ENCODE data around the gene KIAA0040.

KIAA0040 gene

GRCh38 chr1:175198332-175198731 lies 5.8 kb upstream of the KIAA0040 start:
- no peaks in the 10 kb centered on the region for H3K36me3 ChIP-seq (ENCODE audit: insufficient read depth, low read length)
- H3K4me2 ChIP-seq (ENCODE audit: low read length): no peak overlapping the region
- no peak overlapping the region for H3K4me3 ChIP-seq (ENCODE audit: low read length)
- H3K9ac ChIP-seq (ENCODE audit: low read depth, low read length): no peak overlapping the region
- H3K9me3 ChIP-seq (replicated peaks; ENCODE audit: low read length): no peaks in the 10 kb centered on the region
- peaks cover under 1% of the 10 kb centered on the region for H3K4me1 ChIP-seq (ENCODE audit: control insufficient read depth, insufficient read depth, low read length)
- H3K27me3 ChIP-seq (ENCODE audit: control insufficient read depth, insufficient read depth, low read length): peaks cover 7% of the 10 kb centered on the region

- Histone ChIP-seq H3K27me3 (ENCODE audit: control insufficient read depth, insufficient read depth, low read length) (peaks cover 11% of the 10 kb centered on the region), H3K9ac (ENCODE audit: low read depth, low read length) (no peak overlapping the region), H3K4me2 (ENCODE audit: low read length) (no peak overlapping the region), H3K4me3 (ENCODE audit: low read length) (no peak overlapping the region), H3K4me1 (ENCODE audit: control insufficient read depth, insufficient read depth, low read length) (peaks cover 4% of the 10 kb centered on the region), H3K9me3 (replicated peaks; ENCODE audit: low read length) (no peaks in the 10 kb centered on the region), H3K36me3 (ENCODE audit: insufficient read depth, low read length) (no peaks in the 10 kb centered on the region)
Observed at GRCh38 chr1:175197531-175197930, 5.0 kb upstream of the KIAA0040 start.

- H3K4me3 ChIP-seq (ENCODE audit: low read length): no peak overlapping the region
- H3K36me3 ChIP-seq (ENCODE audit: insufficient read depth, low read length): no peaks in the 10 kb centered on the region
- peaks cover 13% of the 10 kb centered on the region for H3K4me1 ChIP-seq (ENCODE audit: control insufficient read depth, insufficient read depth, low read length)
- H3K27me3 ChIP-seq (ENCODE audit: control insufficient read depth, insufficient read depth, low read length): peaks cover 26% of the 10 kb centered on the region
- H3K9ac ChIP-seq (ENCODE audit: low read depth, low read length): no peak overlapping the region
- H3K4me2 ChIP-seq (ENCODE audit: low read length): no peak overlapping the region
- H3K9me3 ChIP-seq (replicated peaks; ENCODE audit: low read length): no peaks in the 10 kb centered on the region
Observed at GRCh38 chr1:175195798-175196197, 3.2 kb upstream of the KIAA0040 start.

- no peak overlapping the region for H3K4me3 ChIP-seq (ENCODE audit: low read length)
- no peaks in the 10 kb centered on the region for H3K36me3 ChIP-seq (ENCODE audit: insufficient read depth, low read length)
- no peak overlapping the region for H3K9ac ChIP-seq (ENCODE audit: low read depth, low read length)
- H3K9me3 ChIP-seq (replicated peaks; ENCODE audit: low read length): no peaks in the 10 kb centered on the region
- peaks cover 32% of the 10 kb centered on the region for H3K27me3 ChIP-seq (ENCODE audit: control insufficient read depth, insufficient read depth, low read length)
- peaks cover 13% of the 10 kb centered on the region for H3K4me1 ChIP-seq (ENCODE audit: control insufficient read depth, insufficient read depth, low read length)
- H3K4me2 ChIP-seq (ENCODE audit: low read length): no peak overlapping the region
Observed at GRCh38 chr1:175195281-175195680, 2.7 kb upstream of the KIAA0040 start.

- H3K9me3 ChIP-seq (replicated peaks; ENCODE audit: low read length): no peaks in the 10 kb centered on the region
- H3K4me1 ChIP-seq (ENCODE audit: control insufficient read depth, insufficient read depth, low read length): peaks cover 13% of the 10 kb centered on the region
- no peak overlapping the region for H3K9ac ChIP-seq (ENCODE audit: low read depth, low read length)
- peak overlapping the region; percentile 68 for H3K4me3 ChIP-seq (ENCODE audit: low read length)
- no peaks in the 10 kb centered on the region for H3K36me3 ChIP-seq (ENCODE audit: insufficient read depth, low read length)
- H3K4me2 ChIP-seq (ENCODE audit: low read length): peak overlapping the region; percentile 87
- H3K27me3 ChIP-seq (ENCODE audit: control insufficient read depth, insufficient read depth, low read length): peaks cover 42% of the 10 kb centered on the region
Observed at GRCh38 chr1:175193527-175193910, 943 bp upstream of the KIAA0040 start.

- peak overlapping the region; percentile 87 for H3K4me2 ChIP-seq (ENCODE audit: low read length)
- H3K27me3 ChIP-seq (ENCODE audit: control insufficient read depth, insufficient read depth, low read length): peaks cover 53% of the 10 kb centered on the region
- peaks cover 13% of the 10 kb centered on the region for H3K4me1 ChIP-seq (ENCODE audit: control insufficient read depth, insufficient read depth, low read length)
- H3K9me3 ChIP-seq (replicated peaks; ENCODE audit: low read length): no peaks in the 10 kb centered on the region
- no peaks in the 10 kb centered on the region for H3K36me3 ChIP-seq (ENCODE audit: insufficient read depth, low read length)
- H3K4me3 ChIP-seq (ENCODE audit: low read length): peak overlapping the region; percentile 68
- H3K9ac ChIP-seq (ENCODE audit: low read depth, low read length): peak overlapping the region; percentile 20
Observed at GRCh38 chr1:175192111-175192629, 406 bp downstream of the KIAA0040 start.

- H3K9me3 ChIP-seq (replicated peaks; ENCODE audit: low read length): no peaks in the 10 kb centered on the region
- peak overlapping the region; percentile 68 for H3K4me3 ChIP-seq (ENCODE audit: low read length)
- H3K27me3 ChIP-seq (ENCODE audit: control insufficient read depth, insufficient read depth, low read length): peaks cover 53% of the 10 kb centered on the region
- no peak overlapping the region for H3K9ac ChIP-seq (ENCODE audit: low read depth, low read length)
- no peaks in the 10 kb centered on the region for H3K36me3 ChIP-seq (ENCODE audit: insufficient read depth, low read length)
- peak overlapping the region; percentile 87 for H3K4me2 ChIP-seq (ENCODE audit: low read length)
- H3K4me1 ChIP-seq (ENCODE audit: control insufficient read depth, insufficient read depth, low read length): peaks cover 13% of the 10 kb centered on the region
Observed at GRCh38 chr1:175191659-175192058, 917 bp downstream of the KIAA0040 start.

- no peak overlapping the region for H3K4me3 ChIP-seq (ENCODE audit: low read length)
- peaks cover 13% of the 10 kb centered on the region for H3K4me1 ChIP-seq (ENCODE audit: control insufficient read depth, insufficient read depth, low read length)
- no peaks in the 10 kb centered on the region for H3K36me3 ChIP-seq (ENCODE audit: insufficient read depth, low read length)
- H3K27me3 ChIP-seq (ENCODE audit: control insufficient read depth, insufficient read depth, low read length): peaks cover 51% of the 10 kb centered on the region
- H3K9me3 ChIP-seq (replicated peaks; ENCODE audit: low read length): no peaks in the 10 kb centered on the region
- no peak overlapping the region for H3K4me2 ChIP-seq (ENCODE audit: low read length)
- no peak overlapping the region for H3K9ac ChIP-seq (ENCODE audit: low read depth, low read length)
Observed at GRCh38 chr1:175188936-175189335, 3.6 kb downstream of the KIAA0040 start.

GRCh38 chr1:175186433-175187160 lies 6.0 kb downstream of the KIAA0040 start:
- Histone ChIP-seq H3K4me1 (ENCODE audit: control insufficient read depth, insufficient read depth, low read length) (peaks cover under 1% of the 10 kb centered on the region), H3K27me3 (ENCODE audit: control insufficient read depth, insufficient read depth, low read length) (peaks cover 35% of the 10 kb centered on the region), H3K4me2 (ENCODE audit: low read length) (no peak overlapping the region), H3K9me3 (replicated peaks; ENCODE audit: low read length) (no peaks in the 10 kb centered on the region), H3K9ac (ENCODE audit: low read depth, low read length) (no peak overlapping the region), H3K36me3 (ENCODE audit: insufficient read depth, low read length) (no peaks in the 10 kb centered on the region), H3K4me3 (ENCODE audit: low read length) (no peak overlapping the region)

GRCh38 chr1:175185903-175186302 lies 6.7 kb downstream of the KIAA0040 start:
- Histone ChIP-seq H3K9me3 (replicated peaks; ENCODE audit: low read length) (no peaks in the 10 kb centered on the region), H3K9ac (ENCODE audit: low read depth, low read length) (no peak overlapping the region), H3K4me3 (ENCODE audit: low read length) (no peak overlapping the region), H3K36me3 (ENCODE audit: insufficient read depth, low read length) (no peaks in the 10 kb centered on the region), H3K4me1 (ENCODE audit: control insufficient read depth, insufficient read depth, low read length) (no peaks in the 10 kb centered on the region), H3K4me2 (ENCODE audit: low read length) (no peak overlapping the region), H3K27me3 (ENCODE audit: control insufficient read depth, insufficient read depth, low read length) (peaks cover 28% of the 10 kb centered on the region)

GRCh38 chr1:175183586-175183985 lies 9.0 kb downstream of the KIAA0040 start:
- no peak overlapping the region for H3K9ac ChIP-seq (ENCODE audit: low read depth, low read length)
- no peaks in the 10 kb centered on the region for H3K36me3 ChIP-seq (ENCODE audit: insufficient read depth, low read length)
- no peak overlapping the region for H3K4me3 ChIP-seq (ENCODE audit: low read length)
- H3K27me3 ChIP-seq (ENCODE audit: control insufficient read depth, insufficient read depth, low read length): peaks cover 15% of the 10 kb centered on the region
- H3K4me2 ChIP-seq (ENCODE audit: low read length): no peak overlapping the region
- H3K4me1 ChIP-seq (ENCODE audit: control insufficient read depth, insufficient read depth, low read length): no peaks in the 10 kb centered on the region
- no peaks in the 10 kb centered on the region for H3K9me3 ChIP-seq (replicated peaks; ENCODE audit: low read length)

- Histone ChIP-seq H3K9ac (ENCODE audit: low read depth, low read length) (no peak overlapping the region), H3K27me3 (ENCODE audit: control insufficient read depth, insufficient read depth, low read length) (peaks cover 3% of the 10 kb centered on the region), H3K4me3 (ENCODE audit: low read length) (no peak overlapping the region), H3K4me2 (ENCODE audit: low read length) (no peak overlapping the region), H3K4me1 (ENCODE audit: control insufficient read depth, insufficient read depth, low read length) (no peaks in the 10 kb centered on the region), H3K36me3 (ENCODE audit: insufficient read depth, low read length) (no peaks in the 10 kb centered on the region), H3K9me3 (replicated peaks; ENCODE audit: low read length) (no peaks in the 10 kb centered on the region)
Observed at GRCh38 chr1:175182201-175182746, 10.3 kb downstream of the KIAA0040 start.

Data from skeletal muscle satellite cell (primary cell).